NCI-H2171 treated with DMSO at 0.1 percent for 48 hours (cell line): Measurements from ENCODE around the gene GALNT13.

ENCODE experiments used
- DNase-seq: peaks from one replicate; lab custom pipeline; 2025; lab: John Stamatoyannopoulos, UW

GALNT13 gene

DNA sequence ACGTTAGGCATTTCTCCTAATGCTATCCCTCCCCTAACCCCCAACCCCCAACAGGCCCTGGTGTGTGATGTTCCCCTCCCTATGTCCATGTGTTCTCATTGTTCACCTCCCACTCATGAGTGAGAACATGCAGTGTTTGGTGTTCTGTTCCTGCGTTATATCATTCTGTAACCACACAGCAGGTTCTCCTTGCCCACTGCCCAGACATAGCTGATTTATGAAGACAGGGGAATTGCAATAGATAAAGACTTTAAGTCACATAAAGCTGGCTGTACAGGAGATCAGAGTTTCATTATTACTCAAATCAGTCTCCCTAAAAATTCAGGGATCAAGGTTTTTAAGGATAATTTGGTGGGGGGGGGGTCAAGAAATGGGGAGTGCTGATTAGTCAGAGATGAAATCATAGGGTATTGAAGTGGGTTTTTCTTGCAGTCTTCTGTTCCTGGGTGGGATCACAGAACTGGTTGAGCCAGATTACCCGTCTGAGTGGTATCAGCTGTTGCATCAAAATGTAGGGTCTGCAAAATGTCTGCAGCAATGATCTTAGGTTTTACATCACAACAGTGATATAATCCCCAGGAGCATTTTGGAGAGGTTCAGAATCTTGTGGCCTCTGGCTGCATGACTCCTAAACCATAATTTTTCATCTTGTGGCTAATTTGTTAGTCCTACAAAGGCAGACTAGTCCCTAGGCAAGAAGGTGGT is 434.7 kb downstream of the GALNT13 start:
- no peak for DNase-seq

- DNase-seq: no peak
These were observed 435.3 kb downstream of the GALNT13 start for GRCh38 chr2:154307007-154307406.

DNA sequence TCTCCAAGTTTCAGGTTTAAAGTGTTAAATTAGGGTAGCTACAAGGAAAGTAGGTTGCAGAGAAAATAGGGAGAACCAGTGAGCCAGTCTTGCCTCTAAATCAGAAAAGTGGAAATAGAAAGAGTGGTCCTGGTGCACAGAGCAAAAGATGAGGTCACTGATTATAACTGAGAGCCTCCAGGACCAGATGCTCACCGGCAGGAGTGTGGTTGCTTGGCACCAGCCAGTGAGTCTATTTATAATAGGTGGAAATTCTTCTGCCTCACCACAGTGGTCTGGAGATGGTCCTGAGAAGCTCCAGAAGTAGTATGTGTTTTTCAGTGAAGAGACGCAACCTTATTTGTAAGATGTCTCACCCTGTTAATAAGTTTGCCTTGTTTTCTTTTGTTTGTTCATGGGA is 452.9 kb downstream of the GALNT13 start:
- DNase-seq: peak; percentile 13

- no peak for DNase-seq
These were observed 457.8 kb downstream of the GALNT13 start for GRCh38 chr2:154329510-154329909.

DNA sequence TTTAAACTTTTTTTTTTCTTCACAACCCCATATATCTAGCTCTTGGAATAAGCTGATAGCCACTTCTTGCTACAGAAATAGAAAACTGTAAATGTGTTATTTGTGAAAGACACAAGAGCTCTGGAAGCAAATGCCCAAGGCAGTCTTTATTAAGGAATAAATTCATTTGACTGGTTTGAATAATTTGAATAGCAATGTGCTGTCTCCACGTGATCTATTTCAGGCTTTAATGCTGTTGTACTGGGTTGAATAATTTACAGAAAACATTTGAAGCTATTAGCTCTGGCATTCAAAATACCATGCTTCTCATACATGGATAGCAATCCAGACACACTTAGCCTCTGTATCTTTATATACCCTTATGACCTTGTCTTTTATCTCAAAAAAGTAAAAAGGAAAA is 460.1 kb downstream of the GALNT13 start:
- no peak for DNase-seq

DNA sequence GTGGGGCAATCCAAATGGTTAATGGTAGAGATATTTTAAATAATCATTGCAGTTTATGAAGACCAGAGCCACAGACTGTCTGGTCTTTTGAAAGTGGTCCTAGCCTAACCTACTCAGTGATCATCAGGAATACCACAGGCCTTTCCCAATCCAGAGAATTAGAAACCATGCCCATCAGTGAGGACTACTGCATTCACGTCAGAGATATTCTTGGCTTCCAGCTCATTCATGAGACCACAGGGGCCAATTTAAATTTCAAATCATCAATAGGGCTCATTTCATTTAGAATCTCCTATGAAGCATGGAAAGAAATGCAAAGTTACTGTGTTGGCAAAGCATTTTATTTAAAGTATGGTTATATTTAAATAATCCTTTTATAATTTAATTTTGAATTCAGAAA is 464.5 kb downstream of the GALNT13 start:
- no peak for DNase-seq

- no peak for DNase-seq
These were observed 466.7 kb downstream of the GALNT13 start for GRCh38 chr2:154338352-154338967.

GRCh38 chr2:154343282-154343681 is 471.6 kb downstream of the GALNT13 start:
- DNase-seq: no peak

- DNase-seq: no peak
These were observed 479.2 kb downstream of the GALNT13 start for GRCh38 chr2:154350911-154351310.

DNA sequence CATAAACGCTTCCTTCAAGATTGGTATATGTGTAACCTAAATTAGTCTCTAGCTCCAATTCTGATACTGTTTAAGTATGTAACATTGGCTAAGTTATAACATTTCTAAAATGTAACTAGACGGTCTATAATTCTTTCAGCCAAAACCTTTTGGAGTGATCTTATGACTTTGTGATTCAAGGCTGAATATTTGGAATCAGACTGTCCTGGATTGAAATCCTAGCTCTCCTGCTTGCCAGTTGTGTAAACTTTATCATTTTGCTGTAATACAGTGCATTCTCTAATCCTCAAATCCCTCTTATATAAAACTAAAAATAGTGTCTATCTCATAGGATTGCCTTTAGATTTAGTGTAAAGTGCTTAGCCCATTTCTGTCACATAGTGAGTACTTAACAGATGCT is 489.6 kb downstream of the GALNT13 start:
- no peak for DNase-seq

GRCh38 chr2:154368153-154368552 is 496.4 kb downstream of the GALNT13 start:
- no peak for DNase-seq

DNA sequence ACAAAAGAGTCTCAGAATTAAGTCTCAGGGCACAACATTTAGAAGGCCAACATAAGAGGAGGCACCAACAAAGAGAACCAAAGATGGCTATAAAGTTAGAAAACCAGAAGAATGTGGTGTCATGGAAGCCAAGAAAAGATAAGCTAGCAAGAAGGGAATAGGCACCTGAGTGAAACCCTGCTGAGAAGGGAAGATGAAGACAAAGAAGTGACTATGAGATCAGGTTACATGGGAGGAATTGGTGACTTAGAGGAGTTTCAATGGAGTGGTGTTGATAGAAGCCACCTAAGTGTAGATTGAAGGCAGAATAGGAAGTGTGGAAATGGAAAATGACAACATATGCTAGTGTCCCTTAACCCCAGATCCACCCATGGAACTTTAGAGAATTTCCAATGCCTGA is 499.2 kb downstream of the GALNT13 start:
- DNase-seq: peak; percentile 15

DNA sequence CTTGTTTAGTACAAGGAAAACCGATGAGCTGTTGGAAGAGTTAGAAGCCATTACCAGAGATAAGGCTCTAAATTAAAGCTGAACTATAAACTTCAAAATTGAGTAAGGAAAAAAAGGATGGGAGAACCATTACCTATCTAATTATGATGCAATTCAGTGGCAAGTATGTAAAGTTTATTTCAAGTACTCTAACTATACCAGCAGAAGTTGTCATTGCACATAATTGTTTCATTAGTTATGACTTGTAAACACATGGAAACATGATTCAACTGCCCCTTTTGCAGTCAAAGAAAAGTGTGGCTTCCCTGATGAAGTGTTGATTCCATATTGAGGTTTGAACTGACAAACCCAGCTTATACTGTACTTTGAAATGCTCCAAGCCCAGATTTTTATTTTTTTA is 502.7 kb downstream of the GALNT13 start:
- DNase-seq: no peak

- DNase-seq: peak; percentile 84
These were observed 503.8 kb downstream of the GALNT13 start for GRCh38 chr2:154375579-154375931.

DNA sequence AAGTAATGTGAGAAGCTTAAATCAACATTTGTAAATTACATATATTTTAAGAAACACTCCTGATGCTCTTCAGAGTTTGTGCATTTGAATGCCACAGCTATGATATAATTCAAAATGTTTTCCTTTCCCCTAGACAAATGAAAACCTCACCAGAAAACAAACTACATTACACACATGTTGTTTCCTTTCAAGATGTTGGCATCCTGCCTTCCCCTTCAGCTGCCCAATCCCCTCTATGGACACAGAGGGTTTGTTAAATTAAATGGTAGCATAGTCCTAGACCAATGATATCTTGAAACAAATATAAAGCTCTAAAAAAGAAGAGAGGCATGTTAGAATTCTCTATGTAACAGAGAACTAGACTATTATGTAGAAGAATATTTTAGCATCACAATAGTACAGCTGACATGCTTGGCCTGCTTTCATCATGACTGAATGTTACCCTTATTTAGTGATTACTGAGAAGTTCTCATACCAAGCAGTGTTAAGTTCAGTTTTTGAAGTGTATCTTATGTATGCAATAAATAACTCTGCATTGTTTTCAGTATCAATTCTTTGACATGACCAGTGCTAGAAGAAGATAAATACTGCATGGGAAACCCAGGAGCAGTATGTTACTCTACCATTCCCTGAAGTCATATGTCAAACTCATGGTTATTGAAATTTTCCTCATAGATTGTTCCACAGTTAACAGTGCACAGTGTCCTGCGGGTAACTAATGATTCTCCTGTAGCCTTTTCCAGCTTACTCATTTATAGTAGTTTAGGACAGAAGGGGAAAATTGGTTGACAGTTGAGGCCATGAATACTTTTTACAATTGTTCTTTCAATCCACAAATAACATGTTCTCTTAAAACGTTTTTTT is 510.4 kb downstream of the GALNT13 start:
- DNase-seq: no peak

DNA sequence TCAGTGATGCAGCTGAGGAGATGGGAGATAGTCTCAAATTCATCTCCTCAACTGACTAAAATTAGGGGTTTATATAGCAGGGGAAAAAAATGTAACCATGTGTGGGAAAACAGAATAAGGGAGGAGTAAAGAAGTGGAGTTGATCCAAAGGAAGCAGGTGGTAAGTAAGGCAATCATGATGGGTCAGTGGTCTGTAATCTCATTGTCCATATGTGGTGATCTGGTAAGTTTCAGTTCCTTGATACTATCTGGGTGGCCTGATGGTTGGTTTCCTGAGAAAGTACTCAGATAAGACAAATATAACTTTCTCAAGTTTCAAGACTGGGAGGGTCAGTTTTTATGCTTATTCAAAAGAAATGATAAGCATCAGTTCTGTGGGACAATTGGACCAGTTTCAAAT is 514.5 kb downstream of the GALNT13 start:
- no peak for DNase-seq

DNA sequence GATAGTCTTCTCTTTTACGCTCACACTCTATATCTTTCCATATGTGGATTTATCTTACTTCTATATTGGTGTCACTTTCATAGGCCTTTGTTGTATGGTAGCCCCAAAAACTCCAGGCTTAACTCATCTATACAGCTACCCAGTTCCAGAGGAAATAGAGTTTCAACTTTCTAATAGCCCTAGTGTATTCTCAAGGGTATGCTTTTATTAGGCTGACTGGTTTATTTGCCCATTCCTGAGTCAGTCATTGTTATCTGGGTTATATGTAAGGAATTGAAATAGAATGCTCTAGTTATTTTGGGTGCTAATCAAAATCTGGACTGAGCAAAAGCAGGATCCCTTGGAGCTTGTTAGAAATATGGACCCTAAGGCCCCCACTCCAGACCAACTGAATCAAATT is 519.3 kb downstream of the GALNT13 start:
- no peak for DNase-seq

- no peak for DNase-seq
These were observed 520.5 kb downstream of the GALNT13 start for GRCh38 chr2:154392256-154392655.

- no peak for DNase-seq
These were observed 522.9 kb downstream of the GALNT13 start for GRCh38 chr2:154394600-154394999.

GRCh38 chr2:154400563-154401290 is 529.0 kb downstream of the GALNT13 start:
- DNase-seq: no peak

DNA sequence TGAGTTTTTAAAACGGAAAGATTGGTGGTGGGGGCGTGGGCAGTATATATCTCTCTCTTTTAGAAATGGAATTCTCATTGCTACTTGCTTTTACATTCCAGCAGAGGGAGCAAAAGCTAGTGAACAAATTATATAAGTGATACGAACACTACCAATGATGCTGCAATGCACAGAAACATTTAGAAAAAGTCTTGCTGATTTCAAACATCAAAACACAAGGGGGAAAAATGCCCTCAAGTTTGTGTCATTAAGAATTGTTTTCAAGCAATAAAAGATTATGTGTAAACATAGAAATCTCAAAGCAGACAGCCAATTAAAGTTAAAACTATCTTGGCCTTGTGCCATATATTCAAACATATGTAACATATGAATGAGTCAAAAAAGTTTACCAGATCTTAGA is 530.5 kb downstream of the GALNT13 start:
- DNase-seq: peak; percentile 63

- no peak for DNase-seq
These were observed 531.6 kb downstream of the GALNT13 start for GRCh38 chr2:154403242-154403790.
